GM12865 (cell line): ENCODE measurements around the gene ALS2CL.

Source experiments
- DNase-seq: peaks from one replicate; pipeline ENCODE4 v3.0.0; 2010; ENCODE audit warnings: low read depth
- H3K4me3 ChIP-seq: 2 replicates; pipeline ENCODE4 v1.5.1; 2011; ENCODE audit warnings: mild to moderate bottlenecking, low read depth, low read length, control low read depth
- TF ChIP-seq, protein P1 (sequence below): IDR thresholded peaks from 2 replicates; pipeline ENCODE4 v1.5.1; 2011; ENCODE audit warnings: low read length, control low read depth, low read depth, inconsistent platforms; ENCODE audit not compliant: insufficient read depth; ENCODE audit errors: missing control alignments

Gene ALS2CL

DNA sequence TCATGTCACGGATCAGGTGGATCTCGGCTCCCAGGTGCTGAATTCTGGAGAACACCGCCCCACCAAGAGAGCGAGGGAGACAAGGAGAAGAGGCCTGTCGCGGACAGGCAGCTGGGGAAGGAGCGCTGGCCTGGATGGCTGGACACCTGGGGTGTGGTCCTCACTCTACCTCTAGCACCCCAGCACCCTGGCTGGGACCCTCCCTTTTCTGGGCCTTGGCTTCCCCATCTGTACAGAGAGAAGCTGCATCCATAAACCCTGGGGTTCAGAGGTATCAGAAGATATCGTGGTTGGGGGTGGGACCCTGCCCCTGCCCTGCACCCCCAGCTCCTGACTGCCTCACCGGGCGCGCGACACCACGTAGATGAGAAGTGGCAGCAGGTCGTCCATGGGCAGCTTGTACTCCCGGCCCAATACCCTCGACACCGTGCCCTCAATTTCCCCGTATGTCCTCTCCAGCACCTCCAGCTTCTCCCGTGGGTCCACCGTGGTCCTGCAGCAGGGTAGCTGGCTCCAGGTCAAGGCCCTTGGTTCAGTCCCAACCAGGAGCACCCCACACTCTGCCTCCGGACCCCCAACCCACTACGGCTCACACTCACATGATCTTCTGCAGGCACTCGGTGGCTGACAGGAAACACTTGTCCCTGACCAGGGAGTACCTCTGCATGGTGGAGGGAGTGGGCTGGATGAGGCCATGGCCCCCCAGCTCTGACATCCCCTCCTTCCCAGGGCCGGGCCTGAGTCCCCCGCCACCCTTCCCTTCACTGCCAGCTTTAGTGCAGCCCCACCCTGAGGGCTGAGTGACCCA lies 21.7 kb downstream of the ALS2CL start:
- DNase-seq = no peak
- H3K4me3 ChIP-seq = no peak overlapping the region
- TF ChIP-seq, protein P1, sequence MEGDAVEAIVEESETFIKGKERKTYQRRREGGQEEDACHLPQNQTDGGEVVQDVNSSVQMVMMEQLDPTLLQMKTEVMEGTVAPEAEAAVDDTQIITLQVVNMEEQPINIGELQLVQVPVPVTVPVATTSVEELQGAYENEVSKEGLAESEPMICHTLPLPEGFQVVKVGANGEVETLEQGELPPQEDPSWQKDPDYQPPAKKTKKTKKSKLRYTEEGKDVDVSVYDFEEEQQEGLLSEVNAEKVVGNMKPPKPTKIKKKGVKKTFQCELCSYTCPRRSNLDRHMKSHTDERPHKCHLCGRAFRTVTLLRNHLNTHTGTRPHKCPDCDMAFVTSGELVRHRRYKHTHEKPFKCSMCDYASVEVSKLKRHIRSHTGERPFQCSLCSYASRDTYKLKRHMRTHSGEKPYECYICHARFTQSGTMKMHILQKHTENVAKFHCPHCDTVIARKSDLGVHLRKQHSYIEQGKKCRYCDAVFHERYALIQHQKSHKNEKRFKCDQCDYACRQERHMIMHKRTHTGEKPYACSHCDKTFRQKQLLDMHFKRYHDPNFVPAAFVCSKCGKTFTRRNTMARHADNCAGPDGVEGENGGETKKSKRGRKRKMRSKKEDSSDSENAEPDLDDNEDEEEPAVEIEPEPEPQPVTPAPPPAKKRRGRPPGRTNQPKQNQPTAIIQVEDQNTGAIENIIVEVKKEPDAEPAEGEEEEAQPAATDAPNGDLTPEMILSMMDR = no peak

DNA sequence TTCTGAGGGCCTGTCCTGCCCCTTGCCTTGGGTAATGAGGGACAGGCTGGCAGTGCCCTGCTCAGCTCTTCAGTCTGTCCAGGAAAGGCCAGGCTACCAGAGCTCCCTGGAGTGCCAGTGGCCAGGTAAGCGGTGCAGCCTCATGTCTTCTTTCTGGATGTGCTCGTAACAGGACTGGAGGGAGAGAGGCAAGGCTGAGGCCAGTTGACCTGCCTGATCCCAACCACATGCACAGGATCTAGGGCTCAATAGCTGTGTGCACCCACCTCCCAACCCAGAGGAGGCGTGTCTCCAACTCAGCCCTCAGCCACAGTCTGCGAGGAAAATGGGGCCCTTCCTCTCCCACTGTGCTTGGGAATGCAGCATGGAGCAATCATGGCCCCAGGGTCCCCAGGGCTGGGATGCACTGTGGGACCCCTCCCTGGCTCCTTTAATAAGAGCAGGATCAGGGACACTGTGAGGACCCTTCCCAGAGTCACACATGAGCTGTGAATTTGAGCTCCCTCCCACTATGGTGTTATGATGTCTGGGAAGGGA lies 22.5 kb downstream of the ALS2CL start:
- TF ChIP-seq, protein P1 = no peak
- DNase-seq = no peak
- no peak overlapping the region for H3K4me3 ChIP-seq

DNA sequence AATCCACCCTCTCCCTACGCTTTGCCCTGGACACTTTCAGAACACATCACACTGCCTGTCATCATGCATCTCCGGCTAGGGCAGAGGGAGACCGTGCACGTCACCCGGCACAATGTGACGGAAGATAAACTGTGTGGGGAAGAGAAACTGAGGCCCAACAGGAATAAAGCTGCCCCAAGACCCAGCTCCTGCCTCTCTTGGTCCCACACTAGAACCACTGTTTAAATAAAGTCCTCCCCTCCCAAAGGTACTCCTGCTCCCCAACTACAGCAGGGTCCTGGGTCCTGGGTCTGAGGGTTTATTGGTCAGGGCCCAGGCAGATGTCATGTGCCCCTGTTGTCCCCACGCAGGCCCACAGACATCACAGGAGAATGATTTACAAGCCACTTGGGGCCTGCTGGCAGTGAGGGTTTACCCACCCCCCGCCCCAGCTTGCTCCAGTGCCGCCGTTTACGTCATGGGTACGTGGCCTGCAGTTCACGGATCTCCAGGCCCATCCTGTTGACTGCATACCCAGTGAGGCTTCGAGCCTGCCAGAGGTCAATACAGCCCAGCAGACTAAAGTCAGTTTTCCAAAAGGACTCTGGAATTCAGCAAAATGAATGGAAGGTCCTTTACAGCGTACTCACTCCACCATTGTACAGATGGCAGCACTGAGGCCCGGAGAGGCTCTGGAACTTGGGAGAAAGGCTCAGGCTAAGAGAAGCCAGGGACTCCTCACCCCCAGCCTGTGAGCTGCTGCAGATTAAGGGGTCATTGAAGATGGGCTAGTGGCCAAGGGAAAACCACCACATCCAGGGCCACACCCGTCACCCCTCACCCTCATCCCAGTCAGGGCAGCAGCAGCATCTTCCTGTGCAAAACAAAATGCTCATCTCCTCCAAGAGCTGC lies 23.2 kb downstream of the ALS2CL start:
- DNase-seq = no peak
- TF ChIP-seq, protein P1 = no peak
- no peak overlapping the region for H3K4me3 ChIP-seq

DNA sequence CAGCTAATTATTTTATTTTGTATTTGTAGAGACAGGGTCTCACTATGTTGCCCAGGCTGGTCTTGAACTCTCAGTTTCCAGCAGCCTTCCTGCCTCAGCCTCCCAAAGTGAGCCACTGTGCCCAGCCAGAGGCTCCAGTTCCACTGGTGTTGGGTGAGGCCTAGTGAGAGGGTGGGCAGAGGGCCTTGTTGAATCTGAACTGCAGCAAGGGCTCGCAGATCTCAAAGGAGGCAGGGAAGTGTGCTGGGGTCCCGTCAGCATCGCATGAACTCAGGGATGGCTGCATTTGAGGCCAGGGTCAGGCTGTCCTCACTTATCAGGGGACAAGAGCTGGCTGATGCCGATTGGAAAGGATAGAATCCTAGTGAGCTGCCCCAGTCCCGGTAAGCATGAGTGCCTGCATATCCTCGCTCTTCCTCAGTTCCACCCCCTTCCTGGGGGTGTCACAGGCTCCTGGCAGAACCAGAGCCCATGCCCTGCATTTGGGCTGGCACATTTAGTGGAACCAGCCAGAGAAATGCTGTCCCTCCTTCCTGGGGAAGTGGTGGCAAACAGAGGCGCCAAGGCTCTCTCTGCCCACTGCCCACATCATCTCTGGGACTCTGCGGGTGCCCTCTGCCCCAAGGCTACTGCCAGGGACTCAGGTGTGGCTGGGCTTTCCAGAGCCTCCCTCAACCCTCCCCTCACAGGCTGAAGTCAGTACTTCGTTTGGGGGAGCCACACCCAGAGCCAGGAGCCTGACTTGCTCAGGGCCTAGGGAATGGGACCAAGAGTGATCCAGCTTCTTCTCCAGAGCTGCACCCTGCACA lies 24.1 kb downstream of the ALS2CL start:
- H3K4me3 ChIP-seq = no peak overlapping the region
- DNase-seq = no peak
- TF ChIP-seq, protein P1 = no peak

DNA sequence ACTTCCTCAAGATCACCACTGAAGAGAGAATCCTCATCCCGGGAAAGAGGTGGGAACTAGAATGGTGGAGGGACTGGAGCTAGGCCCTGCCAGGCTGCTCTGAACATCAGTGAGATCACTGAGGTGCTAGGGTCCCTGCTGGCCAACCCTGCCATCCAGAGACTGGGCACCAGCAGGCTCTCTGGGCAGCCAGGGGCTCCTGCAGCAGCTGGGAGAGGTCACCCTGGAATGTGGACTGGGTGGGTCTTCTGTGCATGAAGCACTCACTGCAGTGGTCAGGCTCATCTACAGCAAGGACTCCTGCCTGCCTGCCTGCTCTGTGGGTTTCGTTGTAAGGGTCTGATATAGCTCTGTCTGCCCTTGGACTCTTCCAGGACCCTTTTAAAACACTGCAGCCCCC lies 24.9 kb downstream of the ALS2CL start:
- DNase-seq = no peak
- TF ChIP-seq, protein P1 = no peak
- no peak overlapping the region for H3K4me3 ChIP-seq

DNA sequence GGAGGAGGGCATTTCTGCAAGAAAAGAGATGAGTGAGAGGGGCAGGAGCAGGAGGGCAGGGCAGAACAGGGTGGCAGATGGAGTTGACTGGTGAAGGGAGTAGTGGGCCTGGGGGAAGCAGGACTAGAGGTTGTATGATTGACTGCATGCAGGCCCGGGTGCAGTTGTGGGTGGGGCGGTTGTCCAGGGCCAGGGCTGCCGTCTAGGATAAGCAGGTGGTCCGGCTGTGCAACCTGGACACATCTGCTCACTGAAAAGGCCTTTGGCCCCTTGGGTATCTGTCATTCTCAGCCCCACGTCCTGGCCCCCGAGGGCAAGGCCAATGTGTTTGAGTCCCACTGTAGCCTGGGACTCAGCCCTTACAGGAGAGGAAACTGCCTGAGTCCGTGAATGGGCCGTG lies 25.4 kb downstream of the ALS2CL start:
- H3K4me3 ChIP-seq = no peak overlapping the region
- DNase-seq = no peak
- TF ChIP-seq, protein P1 = no peak
